ENCODE results near the gene SURF4.

GRCh38 chr9:133323211-133323610 lies 52.6 kb downstream of the SURF4 start:
- no peak for TF ChIP-seq CTCF (IDR thresholded peaks at IDR 0.05)
- no peak for TF ChIP-seq POLR2A (IDR thresholded peaks at IDR 0.05)

Measured in esophagus squamous epithelium (tissue), 4 donors.